ENCODE results near the gene SEC14L2. TPM values are rescaled to one million over a fixed set of nuclear protein-coding genes. Genes with fewer than 3 reads are reported as not detected.

Gene SEC14L2
- total RNA-seq, 1 experiment from 2014 or later, result 9.4 TPM

- Histone ChIP-seq H3K4me3 (ENCODE audit: low read depth, low read length) (no peak overlapping the region), H3K9me3 (0 out of 2 replicates have a peak, but pooled peaks cover 4% of the 10 kb centered on the region), H3K27me3 (replicated peaks; ENCODE audit: control insufficient read depth, insufficient read depth, low read length) (no peaks in the 10 kb centered on the region), H3K4me1 (peaks cover 13% of the 10 kb centered on the region), H3K36me3 (ENCODE audit: control insufficient read depth, insufficient read depth, low read length) (no peaks in the 10 kb centered on the region)
- Mint-ChIP-seq H3K27me3 (ENCODE audit: insufficient read depth, unreplicated experiment) (no peaks in the 10 kb centered on the region), H3K4me1 (ENCODE audit: low read depth, unreplicated experiment) (peaks cover 14% of the 10 kb centered on the region), H3K27ac (ENCODE audit: unreplicated experiment) (no peak overlapping the region), H3K4me3 (ENCODE audit: unreplicated experiment) (no peak overlapping the region), H3K36me3 (ENCODE audit: insufficient read depth, unreplicated experiment) (no peaks in the 10 kb centered on the region), H3K9me3 (ENCODE audit: unreplicated experiment) (no peaks in the 10 kb centered on the region)
- TF ChIP-seq CTCF (IDR thresholded peaks at IDR 0.05; ENCODE audit: insufficient read depth in 1 of 2, low read depth in 1 of 2, low read length in 1 of 2, severe bottlenecking in 1 of 2, unreplicated experiment in 1 of 2), result no peak
- ChIA-PET CTCF (interaction anchor here (1.3 kb wide), 1 partner anchor 11 kb away, joined by 6 read pairs; no protein-coding TSS in a partner anchor), POLR2A (no interaction called here)
- intact Hi-C loops (cut with micrococcal nuclease; ENCODE audit: unreplicated experiment), result no loop called here
- BruUV-seq (replicated peaks), result no TSS peak
- peak in 1 of 2 experiments; percentile 27 for DNase-seq
Observed at GRCh38 chr22:30434843-30435242, 38.0 kb downstream of the SEC14L2 start.

GRCh38 chr22:30435674-30436126 lies 38.9 kb downstream of the SEC14L2 start:
- no peaks in the 10 kb centered on the region for H3K9me3 Mint-ChIP-seq (ENCODE audit: unreplicated experiment)

GRCh38 chr22:30436196-30436595 lies 39.4 kb downstream of the SEC14L2 start:
- Histone ChIP-seq H3K4me1 (peaks cover 13% of the 10 kb centered on the region), H3K9me3 (0 out of 2 replicates have a peak, but pooled peaks cover 4% of the 10 kb centered on the region), H3K27me3 (replicated peaks; ENCODE audit: control insufficient read depth, insufficient read depth, low read length) (no peaks in the 10 kb centered on the region), H3K4me3 (ENCODE audit: low read depth, low read length) (no peak overlapping the region), H3K36me3 (ENCODE audit: control insufficient read depth, insufficient read depth, low read length) (no peaks in the 10 kb centered on the region)
- TF ChIP-seq CTCF (IDR thresholded peaks at IDR 0.05; ENCODE audit: insufficient read depth in 1 of 2, low read depth in 1 of 2, low read length in 1 of 2, severe bottlenecking in 1 of 2, unreplicated experiment in 1 of 2), result no peak
- no peak for DNase-seq
- peaks cover 14% of the 10 kb centered on the region for H3K4me1 Mint-ChIP-seq (ENCODE audit: low read depth, unreplicated experiment)
- ChIA-PET CTCF (no interaction called here), POLR2A (no interaction called here)
- no peaks in the 10 kb centered on the region for H3K9me3 Mint-ChIP-seq (ENCODE audit: unreplicated experiment)
- H3K27me3 Mint-ChIP-seq (ENCODE audit: insufficient read depth, unreplicated experiment), result no peaks in the 10 kb centered on the region
- H3K27ac Mint-ChIP-seq (ENCODE audit: unreplicated experiment), result peak overlapping the region; percentile 56
- no peak overlapping the region for H3K4me3 Mint-ChIP-seq (ENCODE audit: unreplicated experiment)
- BruUV-seq (replicated peaks), result no TSS peak
- no peaks in the 10 kb centered on the region for H3K36me3 Mint-ChIP-seq (ENCODE audit: insufficient read depth, unreplicated experiment)
- intact Hi-C loops (cut with micrococcal nuclease; ENCODE audit: unreplicated experiment), result no loop called here

More at GRCh38 chr22:30435674-30436126, 38.9 kb downstream of the SEC14L2 start:
- Mint-ChIP-seq H3K4me3 (ENCODE audit: unreplicated experiment) (no peak overlapping the region), H3K36me3 (ENCODE audit: insufficient read depth, unreplicated experiment) (no peaks in the 10 kb centered on the region), H3K4me1 (ENCODE audit: low read depth, unreplicated experiment) (peaks cover 14% of the 10 kb centered on the region), H3K27me3 (ENCODE audit: insufficient read depth, unreplicated experiment) (no peaks in the 10 kb centered on the region), H3K27ac (ENCODE audit: unreplicated experiment) (peak overlapping the region; percentile 56)
- no peaks in the 10 kb centered on the region for H3K27me3 ChIP-seq (replicated peaks; ENCODE audit: control insufficient read depth, insufficient read depth, low read length)
- BruUV-seq (replicated peaks), result no TSS peak
- ChIA-PET CTCF (no interaction called here), POLR2A (no interaction called here)
- DNase-seq, result no peak
- intact Hi-C loops (cut with micrococcal nuclease; ENCODE audit: unreplicated experiment), result no loop called here
- no peaks in the 10 kb centered on the region for H3K36me3 ChIP-seq (ENCODE audit: control insufficient read depth, insufficient read depth, low read length)
- H3K9me3 ChIP-seq, result 0 out of 2 replicates have a peak, but pooled peaks cover 4% of the 10 kb centered on the region
- no peak overlapping the region for H3K4me3 ChIP-seq (ENCODE audit: low read depth, low read length)
- H3K4me1 ChIP-seq, result peaks cover 13% of the 10 kb centered on the region
- no peak for TF ChIP-seq CTCF (IDR thresholded peaks at IDR 0.05; ENCODE audit: insufficient read depth in 1 of 2, low read depth in 1 of 2, low read length in 1 of 2, severe bottlenecking in 1 of 2, unreplicated experiment in 1 of 2)

Data from Caco-2 (cell line).